Mucosa of rectum (tissue), 2 donors: ENCODE measurements around the gene ABHD17A.

ENCODE experiments used
- H3K27ac ChIP-seq, 2 donors: one replicate each; pipeline ENCODE4 v1.7.0; 2013; ENCODE audit warnings: inconsistent platforms in 2 of 2, low read depth in 2 of 2, low read length in 2 of 2
- H3K27me3 ChIP-seq, 2 donors: one replicate each; pipeline ENCODE4 v1.7.0; 2013; ENCODE audit warnings: low read length in 2 of 2; ENCODE audit not compliant: control insufficient read depth in 2 of 2, insufficient read depth in 2 of 2
- H3K36me3 ChIP-seq, 2 donors: one replicate each; pipeline ENCODE4 v1.7.0; 2013; ENCODE audit warnings: low read length in 2 of 2; ENCODE audit not compliant: control insufficient read depth in 2 of 2, insufficient read depth in 2 of 2
- H3K4me1 ChIP-seq, 2 donors: one replicate each; pipeline ENCODE4 v1.7.0; 2013; ENCODE audit warnings: low read length in 2 of 2, mild to moderate bottlenecking in 1 of 2; ENCODE audit not compliant: control insufficient read depth in 2 of 2, insufficient read depth in 2 of 2
- H3K4me3 ChIP-seq, 2 donors: one replicate each; pipeline ENCODE4 v1.7.0; 2013; ENCODE audit warnings: low read length in 2 of 2
- H3K9ac ChIP-seq, 2 donors: one replicate each; pipeline ENCODE4 v1.7.0; 2013; ENCODE audit warnings: low read length in 2 of 2, low read depth in 1 of 2, mild to moderate bottlenecking in 1 of 2
- H3K9me3 ChIP-seq, 2 donors: one replicate each; pipeline ENCODE4 v1.7.0; 2013; ENCODE audit warnings: low read length in 2 of 2; ENCODE audit not compliant: control insufficient read depth in 2 of 2
- donor health status: healthy.
- donor health status: Normal muscosa, but diverticular disease.

ABHD17A gene

GRCh38 chr19:1874554-1875185 lies 10.6 kb downstream of the ABHD17A start:
- peak overlapping the region; percentile 5 to 95 for H3K27ac ChIP-seq
- no peaks in the 10 kb centered on the region for H3K27me3 ChIP-seq
- no peaks in the 10 kb centered on the region for H3K9me3 ChIP-seq
- H3K4me1 ChIP-seq: peaks cover 20 to 23% of the 10 kb centered on the region in 2 donors
- H3K4me3 ChIP-seq: peak overlapping the region; percentile 90 to 99
- H3K36me3 ChIP-seq: peaks cover 0 to 5% of the 10 kb centered on the region in 2 donors
- peak overlapping the region; percentile 89 to 95 for H3K9ac ChIP-seq

GRCh38 chr19:1873524-1874473 lies 11.5 kb downstream of the ABHD17A start:
- Histone ChIP-seq H3K9me3 (no peaks in the 10 kb centered on the region), H3K4me3 (peak overlapping the region in 1 of 2 donors; percentile 26), H3K27me3 (no peaks in the 10 kb centered on the region), H3K9ac (peak overlapping the region in 1 of 2 donors; percentile 17), H3K27ac (peak overlapping the region in 1 of 2 donors; percentile 32), H3K36me3 (peaks cover 0 to 5% of the 10 kb centered on the region in 2 donors), H3K4me1 (peaks cover 20 to 23% of the 10 kb centered on the region in 2 donors)

GRCh38 chr19:1872807-1873523 lies 12.3 kb downstream of the ABHD17A start:
- Histone ChIP-seq H3K4me3 (no peak overlapping the region), H3K4me1 (peaks cover 20 to 23% of the 10 kb centered on the region in 2 donors), H3K9me3 (no peaks in the 10 kb centered on the region), H3K27me3 (no peaks in the 10 kb centered on the region), H3K36me3 (peaks cover 0 to 5% of the 10 kb centered on the region in 2 donors), H3K9ac (peak overlapping the region in 1 of 2 donors; percentile 17), H3K27ac (no peak overlapping the region)

GRCh38 chr19:1871630-1872029 lies 13.7 kb downstream of the ABHD17A start:
- Histone ChIP-seq H3K4me3 (no peak overlapping the region), H3K9me3 (no peaks in the 10 kb centered on the region), H3K27me3 (no peaks in the 10 kb centered on the region), H3K27ac (no peak overlapping the region), H3K36me3 (peaks cover 0 to 5% of the 10 kb centered on the region in 2 donors), H3K4me1 (peaks cover 20 to 23% of the 10 kb centered on the region in 2 donors), H3K9ac (no peak overlapping the region)

GRCh38 chr19:1871140-1871597 lies 14.1 kb downstream of the ABHD17A start:
- Histone ChIP-seq H3K27ac (no peak overlapping the region), H3K27me3 (no peaks in the 10 kb centered on the region), H3K4me3 (no peak overlapping the region), H3K4me1 (peaks cover 16 to 19% of the 10 kb centered on the region in 2 donors), H3K9ac (no peak overlapping the region), H3K36me3 (peaks cover 0 to 5% of the 10 kb centered on the region in 2 donors), H3K9me3 (no peaks in the 10 kb centered on the region)

GRCh38 chr19:1868971-1869370 lies 16.3 kb downstream of the ABHD17A start:
- H3K9ac ChIP-seq: no peak overlapping the region
- H3K27ac ChIP-seq: no peak overlapping the region
- H3K4me1 ChIP-seq: peaks cover 11 to 18% of the 10 kb centered on the region in 2 donors
- no peak overlapping the region for H3K4me3 ChIP-seq
- no peaks in the 10 kb centered on the region for H3K9me3 ChIP-seq
- H3K36me3 ChIP-seq: peaks cover 0 to 5% of the 10 kb centered on the region in 2 donors
- H3K27me3 ChIP-seq: no peaks in the 10 kb centered on the region

- Histone ChIP-seq H3K9me3 (no peaks in the 10 kb centered on the region), H3K27me3 (no peaks in the 10 kb centered on the region), H3K4me3 (no peak overlapping the region), H3K36me3 (peaks cover 0 to 4% of the 10 kb centered on the region in 2 donors), H3K27ac (no peak overlapping the region), H3K9ac (no peak overlapping the region), H3K4me1 (peaks cover 4 to 8% of the 10 kb centered on the region in 2 donors)
Measured at GRCh38 chr19:1867349-1867724, 18.0 kb downstream of the ABHD17A start.

GRCh38 chr19:1866693-1867348 lies 18.5 kb downstream of the ABHD17A start:
- H3K27ac ChIP-seq: no peak overlapping the region
- no peak overlapping the region for H3K9ac ChIP-seq
- H3K4me3 ChIP-seq: no peak overlapping the region
- no peaks in the 10 kb centered on the region for H3K27me3 ChIP-seq
- peaks cover 0 to 2% of the 10 kb centered on the region in 2 donors for H3K36me3 ChIP-seq
- H3K4me1 ChIP-seq: peaks cover 8 to 13% of the 10 kb centered on the region in 2 donors
- no peaks in the 10 kb centered on the region for H3K9me3 ChIP-seq

GRCh38 chr19:1865172-1866010 lies 19.9 kb downstream of the ABHD17A start:
- Histone ChIP-seq H3K9ac (peak overlapping the region; percentile 52 to 76), H3K36me3 (no peaks in the 10 kb centered on the region), H3K27me3 (no peaks in the 10 kb centered on the region), H3K9me3 (no peaks in the 10 kb centered on the region), H3K4me3 (peak overlapping the region; percentile 70 to 82), H3K27ac (peak overlapping the region; percentile 83 to 86), H3K4me1 (peaks cover 22 to 27% of the 10 kb centered on the region in 2 donors)
